GM04504 (cell line): ENCODE results near the gene TTC34.

ENCODE experiments used
- DNase-seq: peaks from one replicate; pipeline ENCODE4 v3.0.0-alpha.2; 2012; ENCODE audit warnings: low read depth

The TTC34 gene

DNA sequence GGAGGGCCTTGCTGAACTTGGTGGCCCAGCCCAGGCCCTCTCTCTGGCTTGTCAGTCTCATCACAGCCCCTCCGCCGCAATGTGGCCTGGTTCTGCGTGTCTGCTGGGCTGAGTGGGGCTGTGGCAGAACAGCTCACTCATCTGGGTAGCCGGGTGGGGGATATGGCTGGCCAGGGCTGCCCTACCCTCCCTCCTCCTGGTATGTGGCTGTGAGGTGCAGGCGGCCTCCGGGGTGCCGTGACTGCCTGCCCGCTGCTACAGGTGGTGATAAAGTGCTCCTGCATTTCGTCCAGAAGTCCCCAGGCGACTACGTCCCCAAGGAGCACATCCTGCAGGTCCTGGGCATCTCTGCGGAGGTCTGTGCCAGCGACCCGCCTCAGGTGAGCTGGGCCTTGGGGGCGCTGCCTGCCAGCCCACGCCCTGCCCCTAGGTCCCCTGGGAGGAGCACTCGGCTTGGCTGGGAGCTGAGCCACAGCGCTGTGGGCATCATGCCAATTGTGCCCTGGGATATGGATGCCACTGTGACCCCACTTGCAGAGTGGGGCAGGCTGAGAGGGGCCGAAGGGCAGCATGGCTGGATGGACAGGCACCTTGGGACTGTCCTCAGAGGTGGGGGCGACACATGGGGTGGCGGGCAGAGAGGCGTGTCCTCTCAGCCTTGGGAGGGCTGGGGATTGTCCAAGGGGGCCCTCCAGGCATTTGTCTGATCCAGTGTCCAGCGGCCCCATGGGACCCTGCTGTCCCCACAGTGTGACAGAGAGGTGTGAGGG lies 212.6 kb downstream of the TTC34 start:
- no peak for DNase-seq

DNA sequence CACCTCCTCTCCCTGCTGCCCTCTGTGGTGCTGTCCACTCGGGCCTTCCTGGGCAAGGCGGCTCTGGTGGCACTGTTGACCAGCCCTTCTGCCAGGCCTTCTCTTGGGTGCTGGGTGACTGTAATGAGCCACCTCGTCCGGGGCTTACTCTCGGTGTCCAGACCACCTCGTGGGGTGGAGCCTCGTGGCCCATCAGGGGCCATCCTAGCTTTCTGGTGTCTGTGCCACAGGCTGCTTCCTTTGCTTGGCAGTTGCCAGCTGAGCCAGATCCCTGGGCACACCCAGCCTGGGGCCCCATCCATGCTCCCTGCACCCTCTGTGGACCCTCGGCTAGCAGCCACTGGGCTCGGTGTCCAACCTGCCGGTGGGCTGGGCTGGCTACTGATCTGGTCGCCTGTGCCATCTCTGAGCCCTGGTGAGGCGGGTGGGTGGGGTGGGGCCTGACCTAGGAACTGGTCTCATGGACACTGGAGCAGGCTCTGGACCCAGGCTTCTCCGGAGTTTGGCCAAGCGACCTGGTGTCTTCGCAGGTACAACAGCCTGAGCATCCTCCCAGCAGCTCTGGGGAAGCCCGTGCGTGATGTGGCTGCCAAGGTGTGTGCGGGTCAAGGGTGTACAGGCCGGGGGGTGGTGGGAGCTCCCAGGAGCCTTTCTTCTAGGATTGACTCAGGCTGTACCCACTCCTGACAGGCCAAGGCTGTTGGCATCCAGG lies 213.5 kb downstream of the TTC34 start:
- no peak for DNase-seq

DNA sequence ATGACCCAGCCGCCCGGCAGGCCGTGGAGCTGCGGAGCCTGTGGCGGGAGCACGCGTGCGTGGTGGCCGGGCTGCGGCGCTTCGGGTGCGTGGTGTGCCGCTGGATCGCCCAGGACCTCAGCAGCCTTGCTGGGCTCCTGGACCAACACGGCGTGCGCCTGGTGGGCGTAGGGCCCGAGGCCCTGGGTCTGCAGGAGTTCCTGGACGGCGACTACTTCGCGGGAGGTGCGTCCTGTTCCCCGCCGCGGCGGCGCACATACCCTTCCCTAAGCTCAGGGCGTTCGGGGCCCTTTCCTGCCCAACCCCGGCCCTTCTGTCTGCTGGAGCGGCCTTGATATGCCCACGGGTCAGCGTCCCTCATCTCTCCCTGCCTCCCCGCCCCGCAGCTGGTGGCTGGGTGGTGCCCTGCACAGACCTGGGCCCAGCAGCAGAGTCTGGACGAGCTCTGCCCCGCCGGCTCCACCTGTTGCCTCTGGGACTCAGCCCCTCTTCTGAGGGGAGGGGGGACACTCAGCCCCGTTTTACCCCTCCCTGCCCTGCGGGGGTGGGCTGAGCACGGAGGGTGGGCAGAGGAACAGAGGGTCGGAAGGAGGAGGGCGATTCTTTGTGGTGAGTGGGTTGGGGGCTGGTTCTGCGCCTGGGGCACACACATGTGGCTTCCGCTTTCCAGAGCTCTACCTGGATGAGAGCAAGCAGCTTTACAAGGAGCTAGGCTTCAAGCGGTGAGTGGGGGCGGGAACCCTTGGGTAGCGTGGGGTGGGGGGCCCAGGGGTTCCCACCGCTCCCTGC lies 214.2 kb downstream of the TTC34 start:
- peak; percentile 1 for DNase-seq

DNA sequence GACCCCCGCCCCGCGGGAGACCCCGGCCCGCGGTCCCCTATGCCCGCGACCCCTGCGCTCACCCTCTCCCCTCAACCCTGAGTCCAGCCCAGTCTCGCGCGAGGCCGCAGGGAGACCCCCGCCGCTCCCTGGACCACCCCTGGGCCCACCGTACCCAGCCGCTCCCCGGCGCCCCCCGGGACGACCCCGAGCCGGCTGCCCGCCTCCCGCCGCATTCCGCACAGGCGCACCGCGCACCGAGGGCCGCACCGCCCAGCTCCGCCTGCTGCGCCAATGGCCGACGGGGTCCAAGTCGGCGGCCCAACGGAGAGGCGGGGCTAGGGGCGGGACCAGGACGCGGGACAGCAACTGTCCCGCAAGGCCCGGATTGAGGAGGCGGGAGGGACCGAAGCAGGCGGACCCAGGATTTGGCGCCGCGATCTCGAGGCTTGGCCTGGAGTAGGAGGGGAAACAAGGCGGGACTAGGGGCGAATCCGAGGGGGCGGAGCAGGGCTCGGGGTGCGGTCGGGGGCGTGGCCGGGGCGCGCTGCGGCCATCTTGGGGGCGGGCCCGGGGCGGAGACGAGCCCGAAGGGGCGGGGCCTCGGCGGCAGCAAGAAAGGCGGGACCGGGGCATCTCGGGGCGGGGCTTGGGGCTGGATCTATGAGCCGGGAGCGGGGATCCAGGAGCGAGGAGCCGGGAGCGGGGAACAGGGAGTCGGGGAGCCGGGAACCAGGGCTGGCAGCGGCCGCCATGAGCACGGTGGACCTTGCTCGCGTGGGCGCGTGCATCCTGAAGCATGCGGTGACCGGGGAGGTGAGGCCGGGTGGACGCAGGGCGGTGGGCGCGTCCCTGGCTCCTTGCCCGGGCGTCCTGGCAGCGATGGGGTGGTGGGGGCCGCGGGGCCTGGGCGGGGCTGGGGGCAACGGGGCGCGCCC lies 215.1 kb downstream of the TTC34 start, which contains the start of gene PRXL2B:
TSS of gene PRXL2B (plus strand) at position 624 of the 917 bp plus-strand sequence. CDS start at position 733, 109 bp downstream.
- DNase-seq, result peak; percentile 98
